NOMO-1 treated with DMSO at 0.1 percent for 48 hours (cell line): Measurements from ENCODE around the gene KRI1.
A peak's percentile ranks its signal among the peaks of the same experiment; 100 is the strongest.

Source experiments
- DNase-seq: peaks from one replicate; lab custom pipeline; 2025; ENCODE audit not compliant: unreplicated experiment; lab: John Stamatoyannopoulos, UW

KRI1 gene

GRCh38 chr19:10518444-10519361, 47.1 kb downstream of the KRI1 start:
- DNase-seq = no peak

- peak; percentile 32 for DNase-seq
Measured at GRCh38 chr19:10517760-10518443, 47.9 kb downstream of the KRI1 start.

- no peak for DNase-seq
Measured at GRCh38 chr19:10517361-10517759, 48.5 kb downstream of the KRI1 start, which contains the start of gene S1PR5. S1PR5 (minus strand) TSS chr19:10517447; CDS start chr19:10515011, 2,436 bp downstream.

GRCh38 chr19:10516671-10517286, 49.0 kb downstream of the KRI1 start:
- DNase-seq = no peak

GRCh38 chr19:10516064-10516385, 49.8 kb downstream of the KRI1 start:
- DNase-seq = no peak

- DNase-seq = no peak
Measured at GRCh38 chr19:10514211-10515145, 51.3 kb downstream of the KRI1 start.

GRCh38 chr19:10513223-10513622, 52.6 kb downstream of the KRI1 start:
- no peak for DNase-seq

- no peak for DNase-seq
Measured at GRCh38 chr19:10510301-10510802, 55.5 kb downstream of the KRI1 start.

- DNase-seq = no peak
Measured at GRCh38 chr19:10508707-10509106, 57.1 kb downstream of the KRI1 start.

- DNase-seq = no peak
Measured at GRCh38 chr19:10508036-10508435, 57.8 kb downstream of the KRI1 start.

GRCh38 chr19:10505583-10506229, 60.1 kb downstream of the KRI1 start:
- DNase-seq = peak; percentile 67
